Activated CD8-positive, alpha-beta memory T cell treated with anti-CD3 and anti-CD28 coated beads, Interleukin-2, amount 50 U/mL, for 24 hours (primary cell): ENCODE measurements around the gene UQCR11.
"Not testable (repeated sequence)": the region's sequence is repeated elsewhere in the genome, so short reads cannot be mapped to it uniquely, and the experiment has no call there.

Experiments
- DNase-seq: peaks from one replicate; pipeline ENCODE4 v3.0.0-alpha.2; 2020; ENCODE audit errors: extremely low read depth

UQCR11 gene

DNA sequence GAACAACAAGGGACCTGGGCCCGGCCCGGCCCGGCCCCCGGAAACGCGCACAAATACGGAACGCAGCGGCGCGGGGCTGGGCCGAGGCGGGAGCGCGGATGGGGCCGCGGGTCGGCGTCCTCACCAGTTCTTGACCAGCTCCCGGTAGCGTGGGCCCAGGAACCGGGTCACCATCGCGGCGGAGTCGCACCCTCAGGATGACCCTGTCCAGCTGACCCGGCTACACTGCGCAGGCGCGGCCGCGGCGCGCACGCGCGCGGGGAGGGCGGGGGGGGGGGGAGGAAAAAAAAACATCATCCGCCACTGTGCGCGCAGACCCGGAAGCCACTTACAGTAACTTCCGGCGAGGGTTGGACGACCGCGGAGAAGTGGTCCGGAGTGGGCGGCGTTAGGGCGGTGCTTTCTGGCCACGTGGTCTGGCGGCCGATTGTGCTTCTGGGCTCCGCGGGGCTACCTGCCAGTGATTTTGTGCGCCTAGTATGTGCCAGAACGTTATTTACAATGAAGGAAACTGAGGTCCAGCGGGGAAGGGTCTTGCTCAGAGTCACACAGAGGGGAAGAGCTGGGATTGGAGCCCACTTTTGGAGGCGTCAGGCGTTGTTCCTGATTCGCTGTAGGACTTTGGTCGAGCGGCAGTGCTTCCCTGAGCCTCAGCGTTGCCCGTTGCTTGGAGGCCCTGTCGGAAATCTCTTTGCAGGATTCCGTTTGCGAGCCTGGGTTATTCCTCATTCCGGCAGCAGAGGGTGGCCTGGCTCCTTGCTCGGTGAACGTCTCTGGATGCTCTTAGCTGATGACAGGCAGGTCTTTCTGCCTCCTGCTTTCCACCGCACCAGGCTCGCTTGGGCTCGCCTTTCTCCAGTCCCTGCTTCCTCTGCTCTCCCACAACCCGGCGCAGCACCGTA lies at the start of gene UQCR11:
UQCR11 (minus strand) TSS at position 227 of the 902 bp plus-strand sequence; CDS start at position 174, 53 bp downstream.
- DNase-seq, result peak; percentile 80

DNA sequence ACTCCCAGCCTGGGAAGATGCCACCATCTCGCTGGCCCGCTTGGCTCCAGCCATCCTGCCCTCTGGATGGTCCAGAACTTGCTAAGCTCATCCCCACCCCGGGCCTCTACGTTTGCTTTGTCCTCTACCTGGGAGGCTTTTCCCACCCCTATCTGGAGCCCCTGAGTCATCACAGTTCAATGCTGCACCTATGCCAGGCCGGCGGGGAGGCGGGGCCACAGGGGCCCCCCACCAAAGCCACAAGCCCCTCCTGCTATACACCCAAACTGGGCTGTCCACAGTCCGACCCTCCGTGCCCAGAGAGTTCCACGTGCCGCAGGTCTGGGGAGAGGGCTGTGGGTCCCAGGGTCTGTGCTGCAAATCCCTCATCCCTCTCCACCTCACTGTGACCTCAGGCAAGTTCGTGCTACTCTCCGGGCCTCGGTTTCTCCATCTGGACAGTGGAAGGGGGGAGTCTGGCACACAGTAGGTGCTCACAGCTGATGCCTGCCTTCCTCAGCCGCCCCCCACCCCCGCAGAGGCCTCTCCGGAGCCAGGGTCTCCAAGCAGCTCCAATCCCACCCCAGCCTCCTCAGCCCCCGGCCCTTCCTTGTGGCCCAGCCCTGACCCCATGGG lies 49.0 kb upstream of the UQCR11 start:
- no peak for DNase-seq

DNA sequence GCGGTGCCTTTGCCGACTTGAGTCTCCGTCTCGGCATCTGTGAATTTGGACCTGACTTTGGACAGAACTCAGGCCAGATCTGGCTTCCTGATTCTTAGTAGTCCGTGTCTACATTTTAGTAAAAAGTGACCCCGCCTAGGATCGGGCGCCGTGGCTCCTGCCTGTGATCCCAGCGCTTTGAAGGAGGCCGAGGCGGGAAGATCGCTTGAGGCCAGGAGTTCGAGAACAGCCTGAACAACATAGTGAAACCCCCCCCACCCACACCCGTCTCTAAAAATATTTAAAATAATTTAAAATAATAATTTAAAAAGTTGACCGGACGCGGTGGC lies 48.0 kb upstream of the UQCR11 start:
- no peak for DNase-seq

DNA sequence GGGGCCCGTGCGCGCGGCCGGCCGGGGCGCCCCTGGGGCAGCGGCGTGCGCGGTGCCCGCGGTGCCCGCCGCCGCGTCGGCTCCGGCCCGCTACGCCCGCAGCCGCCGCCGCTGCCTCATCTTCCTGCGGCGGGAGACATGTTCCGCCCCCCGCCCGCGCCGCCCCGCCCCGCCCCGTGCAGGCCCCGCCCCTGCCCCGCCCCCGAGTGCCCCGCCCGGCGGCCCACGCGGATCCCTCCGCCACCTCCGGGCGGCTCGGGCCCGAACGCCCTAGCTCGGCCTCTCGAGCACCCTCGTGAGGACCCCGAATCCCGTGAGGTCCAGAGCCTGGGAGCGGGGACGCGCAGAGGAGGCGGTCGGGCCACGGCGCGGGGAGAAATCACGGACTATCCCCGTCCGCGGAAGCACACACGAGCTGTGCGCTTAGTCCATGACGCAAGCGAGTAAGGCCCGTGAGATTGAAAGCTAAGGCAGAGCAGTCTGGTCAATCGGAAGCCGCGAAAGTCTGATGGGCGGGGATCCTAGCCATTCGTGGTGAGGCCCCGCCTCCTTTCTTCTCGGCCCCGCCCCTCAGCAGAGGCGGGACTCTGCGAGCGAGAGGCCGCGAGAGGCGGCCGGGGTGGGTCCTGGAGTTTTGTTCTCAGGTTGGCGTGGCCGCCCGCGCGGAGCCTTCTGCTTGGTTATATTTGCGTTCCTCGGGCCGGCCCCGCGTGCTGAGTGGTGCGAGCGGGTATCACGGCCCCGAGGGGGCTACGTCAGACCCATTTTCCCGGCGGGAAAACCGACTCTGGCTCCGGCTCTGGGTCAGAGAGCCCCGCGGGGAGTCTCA lies 47.4 kb upstream of the UQCR11 start, which contains the start of gene TCF3:
TCF3 (minus strand) TSS at position 145 of the 829 bp plus-strand sequence. CDS start 2,367 bp downstream, outside the sequence.
- DNase-seq, result peak; percentile 93

DNA sequence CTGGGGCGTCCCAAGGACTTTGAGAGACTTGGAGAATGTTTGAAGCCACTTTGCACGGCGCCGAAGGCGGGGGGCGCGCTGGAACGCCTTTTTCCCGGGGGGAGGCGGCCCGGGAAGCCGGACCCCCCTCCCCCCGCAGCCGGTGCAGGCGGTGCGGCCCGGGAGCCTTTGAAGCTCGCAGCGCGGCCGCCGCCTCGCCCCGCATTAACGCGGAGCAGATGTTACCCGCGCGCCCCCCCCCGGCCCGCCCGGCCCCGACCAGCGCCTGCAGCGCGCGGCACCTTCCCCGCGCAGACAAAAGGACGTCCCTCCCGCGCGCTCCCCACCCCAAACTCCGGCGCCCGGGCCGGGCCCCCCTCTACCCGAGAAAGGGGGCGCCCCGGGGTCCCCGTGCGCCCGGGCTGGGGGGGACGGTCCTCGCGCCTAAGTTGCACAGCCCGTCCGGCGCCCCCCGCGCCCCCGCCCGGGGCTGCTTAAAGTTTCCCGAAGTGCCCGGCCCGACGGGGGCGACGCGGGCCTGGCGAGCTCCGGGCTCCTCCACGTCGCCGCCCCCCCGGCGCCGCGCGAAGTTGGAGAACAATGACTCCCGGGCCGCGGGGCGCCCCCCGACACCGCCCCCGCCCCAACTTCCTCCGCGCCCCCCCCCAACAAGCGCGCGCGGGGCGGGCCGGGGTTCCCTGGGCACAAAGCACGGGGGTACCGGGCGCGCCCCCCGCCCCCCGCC lies 46.5 kb upstream of the UQCR11 start:
- no peak for DNase-seq

DNA sequence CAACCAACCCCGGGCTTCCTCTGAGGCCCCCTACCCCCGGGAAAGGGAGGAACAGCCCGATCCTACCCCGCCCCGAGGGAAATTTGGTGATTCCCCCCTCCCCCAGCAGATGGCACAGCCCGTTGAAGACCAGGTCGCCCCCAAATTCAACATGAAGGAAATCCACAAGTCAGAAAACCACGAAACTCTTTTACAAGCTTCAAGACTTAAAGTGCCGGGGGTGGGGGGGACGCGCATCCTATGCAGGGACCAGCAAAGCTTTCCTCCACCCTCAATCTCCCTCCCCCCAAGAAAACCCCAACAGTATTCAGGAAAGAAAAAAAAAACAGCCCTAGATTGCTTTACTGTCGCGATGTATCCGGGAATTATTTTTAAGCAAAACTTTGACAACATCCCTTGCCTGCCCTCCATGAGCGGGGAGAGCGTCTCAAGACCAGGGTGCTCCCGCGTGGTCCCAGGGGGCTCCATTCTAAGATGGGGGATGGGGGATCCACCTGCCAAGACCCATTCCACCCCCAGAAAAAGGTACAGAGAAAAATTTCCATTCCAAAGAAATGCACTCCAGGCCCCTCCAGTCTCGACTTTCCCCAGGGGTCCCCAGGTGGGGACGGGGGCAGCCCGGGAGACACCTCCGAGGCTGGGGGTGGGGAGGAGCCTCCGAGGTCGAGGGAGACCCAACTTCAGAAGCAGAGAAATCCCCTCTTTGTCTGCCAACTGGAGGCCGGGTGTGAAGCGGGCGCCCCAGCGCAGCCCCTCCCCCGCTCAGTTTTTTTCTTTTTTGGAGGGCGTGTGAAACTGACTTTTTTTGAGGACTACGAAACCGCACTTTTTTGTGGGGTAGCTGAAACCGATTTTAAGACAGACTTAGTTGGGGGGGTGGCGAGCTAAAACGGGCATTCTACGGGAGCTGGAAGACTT lies 45.6 kb upstream of the UQCR11 start:
- peak; percentile 38 for DNase-seq

DNA sequence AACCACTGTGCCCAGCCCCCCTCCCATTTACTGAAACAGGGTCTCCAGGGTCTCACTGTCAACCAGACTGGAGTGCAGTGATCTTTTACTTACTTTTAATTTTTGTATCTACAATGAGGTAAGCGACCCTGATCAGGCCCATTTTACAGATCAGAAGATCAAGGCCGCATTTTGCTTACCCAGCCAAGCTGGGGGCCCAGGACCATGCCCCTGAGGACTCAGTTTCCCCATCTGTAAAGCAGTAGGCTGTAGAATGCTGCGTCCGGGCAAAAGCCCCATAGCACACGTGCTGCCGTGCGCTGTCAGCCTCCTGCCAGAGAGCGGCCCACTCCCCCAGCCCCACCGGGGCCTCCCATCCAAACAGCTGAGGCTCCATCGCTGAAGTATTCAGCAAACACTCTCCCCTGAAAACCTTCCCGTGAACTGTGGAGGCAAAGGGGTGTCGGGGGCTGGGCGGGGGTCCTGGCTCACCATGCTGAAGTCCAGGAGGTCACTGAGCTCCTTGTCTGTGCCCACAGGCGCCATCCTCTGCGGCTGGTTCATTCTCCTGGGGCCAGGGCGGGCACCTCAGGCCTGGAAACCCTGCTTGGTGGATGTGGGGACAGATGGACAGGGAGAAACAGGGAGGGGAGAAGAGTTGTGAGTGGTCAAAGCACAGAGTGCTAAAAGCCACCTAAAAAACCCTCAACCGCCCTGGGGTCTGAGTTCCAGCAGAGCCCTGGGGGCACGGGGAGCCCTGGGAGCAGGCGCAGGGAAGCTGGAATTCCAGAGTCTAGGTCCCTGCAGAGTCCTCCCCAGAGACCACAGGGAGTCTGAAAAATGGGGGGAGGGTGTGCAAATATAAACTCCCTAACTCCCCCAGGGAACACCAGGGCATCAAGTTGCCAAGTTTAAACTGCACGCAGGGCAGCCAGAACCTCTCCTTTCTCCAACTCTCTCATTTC lies 44.7 kb upstream of the UQCR11 start:
- no peak for DNase-seq

DNA sequence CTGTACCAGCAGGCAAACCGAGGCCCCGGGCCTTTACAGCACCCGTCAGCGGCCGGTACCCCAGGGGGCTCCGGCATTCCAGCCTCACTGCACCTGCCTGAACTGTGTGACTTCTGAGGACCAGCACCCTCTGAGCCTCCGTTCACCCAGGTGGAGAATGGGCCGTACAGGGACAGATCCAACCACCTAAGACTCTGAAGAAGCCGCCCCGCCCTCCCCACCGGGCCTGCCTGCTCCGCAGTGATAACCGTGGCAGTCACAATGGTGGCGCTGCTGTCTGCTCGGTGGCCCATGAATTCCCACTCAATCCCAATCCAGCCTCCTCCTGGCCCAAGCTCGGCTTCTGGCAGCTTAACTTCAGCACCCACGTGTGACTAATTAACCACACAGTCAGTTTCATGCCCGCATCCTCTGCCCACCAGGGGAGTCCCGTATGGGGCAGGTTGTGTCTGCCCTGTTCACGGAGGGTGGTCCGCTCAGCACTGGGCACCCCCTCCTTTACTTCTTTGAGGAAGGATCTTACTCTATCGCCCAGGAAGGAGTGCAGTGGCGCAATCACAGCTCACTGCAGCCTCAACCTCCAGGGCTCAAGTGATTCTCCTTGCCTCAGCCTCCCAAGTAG lies 43.8 kb upstream of the UQCR11 start:
- no peak for DNase-seq

DNA sequence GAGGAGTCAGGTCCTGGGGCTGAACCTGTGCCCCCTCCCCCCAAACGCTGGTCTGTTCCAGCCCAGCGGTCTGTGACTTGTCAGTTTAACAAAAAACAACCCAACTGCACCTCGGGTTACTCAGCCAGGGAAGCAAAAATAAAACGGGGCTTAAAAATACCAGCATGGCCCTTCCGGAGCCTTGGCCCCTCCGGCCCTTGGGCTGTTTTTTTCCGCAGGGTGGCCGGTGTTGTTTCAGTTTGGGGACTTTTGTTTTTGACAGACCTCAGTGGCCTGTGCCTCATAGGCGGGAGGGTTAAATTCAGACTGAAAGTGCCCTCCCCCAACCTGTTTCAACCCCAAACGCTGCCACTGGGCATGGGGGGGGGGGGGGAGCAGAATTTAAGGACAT lies 43.2 kb upstream of the UQCR11 start:
- DNase-seq, result no peak

DNA sequence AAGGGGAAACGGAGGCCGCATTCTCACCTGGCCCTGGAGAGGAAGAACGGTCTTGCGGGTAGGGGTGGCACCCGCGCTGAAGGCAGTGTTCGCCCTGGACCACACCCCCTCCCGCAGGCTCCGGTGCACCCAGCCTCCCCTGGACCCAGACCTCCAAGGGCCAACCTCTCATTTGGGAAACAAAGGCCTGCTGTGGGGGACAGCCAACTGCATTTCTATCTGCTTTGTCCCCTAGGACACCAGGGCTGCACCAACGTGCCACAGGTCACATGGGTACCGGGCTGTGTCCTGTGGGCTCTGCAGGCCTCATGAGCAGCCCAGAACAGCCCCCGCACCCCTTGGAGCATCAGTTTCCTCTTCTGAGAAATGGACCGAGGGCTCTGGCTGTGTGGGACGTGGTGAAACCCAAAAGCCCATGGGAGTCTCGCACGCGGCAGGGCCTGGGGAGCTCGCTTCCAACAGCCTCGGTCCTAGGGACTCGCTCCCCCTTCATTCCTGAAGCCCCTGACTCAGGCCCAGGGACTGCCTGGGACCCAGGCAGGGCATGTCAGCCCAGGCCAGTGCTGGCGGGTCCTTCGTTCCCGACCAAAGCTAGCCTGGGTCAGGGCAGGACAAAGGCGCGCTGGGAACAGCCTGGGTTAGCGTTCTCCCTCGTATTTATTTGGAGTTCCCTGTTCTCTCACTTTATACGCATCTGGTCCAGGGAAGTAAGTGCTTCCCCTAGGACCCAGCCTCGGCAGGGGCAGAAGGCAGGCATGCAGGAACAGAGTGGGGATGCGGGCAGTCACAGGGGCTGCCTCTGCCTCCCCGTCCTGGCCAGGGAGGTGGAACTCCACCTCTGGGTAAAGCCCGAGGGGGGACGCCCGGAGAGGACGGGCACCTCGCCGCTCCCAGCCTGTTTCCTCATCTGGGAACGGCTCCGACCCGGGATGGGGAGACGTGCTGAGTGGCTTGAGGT lies 42.5 kb upstream of the UQCR11 start:
- DNase-seq, result no peak

DNA sequence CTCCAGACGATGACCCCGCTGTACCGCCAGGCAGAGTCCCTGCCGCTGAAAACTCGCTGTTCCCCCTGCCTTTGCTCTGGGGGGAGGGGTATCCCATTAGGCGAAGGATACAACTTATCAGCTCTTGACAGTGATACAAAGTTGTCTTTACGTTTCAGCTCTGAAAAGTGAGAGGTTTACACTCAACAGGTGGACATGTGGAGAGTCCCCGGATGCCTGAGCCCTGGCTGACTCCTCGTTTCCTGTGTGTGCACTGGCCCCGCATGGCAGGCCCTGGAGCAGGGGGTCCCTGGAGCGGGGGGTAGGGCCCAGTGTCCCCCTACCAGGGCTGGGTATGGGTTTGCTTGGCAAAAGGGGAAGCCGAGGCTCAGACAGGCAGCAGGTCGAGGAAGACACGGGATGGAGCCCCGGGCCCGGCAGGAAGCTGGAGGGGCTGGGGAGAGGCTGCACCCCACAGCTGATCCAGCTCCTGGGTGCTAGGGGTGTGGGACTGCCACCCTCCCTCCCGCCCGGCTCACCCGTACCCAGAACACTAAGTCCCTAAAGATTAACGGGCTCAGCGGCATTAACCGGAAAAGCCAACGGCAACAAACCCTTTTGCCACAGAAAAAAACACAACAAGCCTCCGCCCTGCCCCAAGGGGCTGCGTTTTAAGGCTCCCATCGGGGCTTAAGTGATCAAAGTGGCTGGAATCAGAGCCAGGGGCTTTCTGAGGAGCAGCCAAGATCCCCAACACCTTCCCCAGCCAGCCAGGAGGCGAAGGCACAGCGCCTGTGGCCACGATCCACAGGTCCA lies 41.6 kb upstream of the UQCR11 start:
- DNase-seq, result no peak

DNA sequence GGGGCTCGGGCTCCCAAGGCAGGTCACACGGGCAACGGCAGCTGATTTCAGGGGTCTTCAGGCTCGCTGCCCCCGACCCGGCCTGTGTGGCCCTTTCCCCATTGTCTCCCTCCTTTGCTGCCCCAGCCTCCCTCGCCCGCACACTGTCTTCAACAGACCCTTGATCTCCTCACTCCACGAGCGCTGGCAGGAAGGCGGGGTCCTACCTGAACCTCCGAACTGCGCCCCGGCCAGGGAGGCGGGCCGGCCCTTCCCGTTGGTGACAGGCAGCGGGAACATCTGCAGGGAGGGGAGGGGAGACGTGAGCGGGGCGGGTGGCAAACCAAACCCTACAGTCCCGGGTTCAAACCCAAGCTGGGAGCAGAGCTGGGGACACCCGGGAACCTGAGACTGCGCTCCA lies 40.9 kb upstream of the UQCR11 start:
- DNase-seq, result no peak

DNA sequence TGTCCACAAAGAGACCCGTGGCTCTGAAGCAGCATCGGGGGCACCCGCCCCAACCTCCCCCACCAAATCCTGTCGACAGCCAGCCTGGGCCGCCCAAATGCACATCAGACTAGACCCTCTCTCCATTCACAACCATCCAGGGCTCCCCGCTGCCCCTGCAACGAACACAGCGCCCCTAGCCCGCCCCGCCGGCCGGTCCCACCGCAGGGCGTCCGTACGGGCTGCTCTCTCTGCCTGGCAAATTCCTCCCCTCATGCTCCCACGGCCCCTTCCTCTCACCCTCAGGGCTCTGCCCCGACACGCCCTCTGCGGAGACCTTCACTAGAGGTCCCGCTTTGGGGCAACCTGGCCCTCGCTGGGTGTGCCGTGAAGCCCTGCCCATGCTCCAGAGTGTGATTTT lies 40.0 kb upstream of the UQCR11 start:
- DNase-seq, result no peak

DNA sequence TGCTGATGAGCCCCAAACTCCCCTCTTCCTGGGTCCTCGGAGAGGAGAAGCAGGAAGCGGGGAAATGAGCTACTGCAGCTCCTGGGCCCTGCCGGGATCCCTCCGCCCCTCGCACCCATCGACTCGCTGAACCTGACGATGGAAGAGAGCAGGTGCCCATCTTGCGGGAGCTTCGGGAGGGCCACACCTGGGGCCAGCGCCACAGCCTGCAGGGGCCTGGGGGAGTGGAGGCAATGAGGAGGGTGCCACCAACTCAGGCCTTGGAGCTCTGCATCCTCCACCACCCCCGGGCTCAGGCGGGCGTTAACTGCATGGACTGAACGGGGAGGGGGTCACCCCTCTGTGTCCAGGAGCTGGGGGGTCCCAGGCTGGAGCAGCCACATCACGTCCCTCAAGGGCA lies 38.8 kb upstream of the UQCR11 start:
- no peak for DNase-seq

DNA sequence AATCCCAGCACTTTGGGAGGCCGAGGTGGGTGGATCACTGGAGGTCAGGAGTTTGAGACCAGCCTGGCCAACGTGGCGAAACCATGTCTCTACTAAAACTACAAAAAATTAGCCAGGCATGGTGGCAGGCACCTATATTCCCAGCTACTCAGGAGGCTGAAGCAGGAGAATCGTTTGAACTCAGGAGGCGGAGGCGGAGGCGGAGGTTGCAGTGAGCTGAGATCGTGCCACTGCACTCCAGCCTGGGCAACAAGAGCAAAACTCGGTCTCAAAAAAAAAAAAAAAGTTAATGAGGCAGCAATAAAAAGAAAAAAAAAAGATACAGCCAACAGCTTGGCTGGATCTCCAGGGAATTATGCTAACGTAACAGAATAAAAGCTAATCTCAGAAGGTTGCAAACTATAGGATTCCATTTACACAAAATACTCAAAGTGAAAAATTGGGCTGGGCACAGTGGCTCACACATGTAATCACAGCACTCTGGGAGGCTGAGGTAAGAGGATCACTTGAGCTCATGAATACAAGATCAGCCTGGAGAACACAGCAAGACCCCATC lies 35.7 kb upstream of the UQCR11 start:
- DNase-seq, result not testable (repeated sequence)

DNA sequence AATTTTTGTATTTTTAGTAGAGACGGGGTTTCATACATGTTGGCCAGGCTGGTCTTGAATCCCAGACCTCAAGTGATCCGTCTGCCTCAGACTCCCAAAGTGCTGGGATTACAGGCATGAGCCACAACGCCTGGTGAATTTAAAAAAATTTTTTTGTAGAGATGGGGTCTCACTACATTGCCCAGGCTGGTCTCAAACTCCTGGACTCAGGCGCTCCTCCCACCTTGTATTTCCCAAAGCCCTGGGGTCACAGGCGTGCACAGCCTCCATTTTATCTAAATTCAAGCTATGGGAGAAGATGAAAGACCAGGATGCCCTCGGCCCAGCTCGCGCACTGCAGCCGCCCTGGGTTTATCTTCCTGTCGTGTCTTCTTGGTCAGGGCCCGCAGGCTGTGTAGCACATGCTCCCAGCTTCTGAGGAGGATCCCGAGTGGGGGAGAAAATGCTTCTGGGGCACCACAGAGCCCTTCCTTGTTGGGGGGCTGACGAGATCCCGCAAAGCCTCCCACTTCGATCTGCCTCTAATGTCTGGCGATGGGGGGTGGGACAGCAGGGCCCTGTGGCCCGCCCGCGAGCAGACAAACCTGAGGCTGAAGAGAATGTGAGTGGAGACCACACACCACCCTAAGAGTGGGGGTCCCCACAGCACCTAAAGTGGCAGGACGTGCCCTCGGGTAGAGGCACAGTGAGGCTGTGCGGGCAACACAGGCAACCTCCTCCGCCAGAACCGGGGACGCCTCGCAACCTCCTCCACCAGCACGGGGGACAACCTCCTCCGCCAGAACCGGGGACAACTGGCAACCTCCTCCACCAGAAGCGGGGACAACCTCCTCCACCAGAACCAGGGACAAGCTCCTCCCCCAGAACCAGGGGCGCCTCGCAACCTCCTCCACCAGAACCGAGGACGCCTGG lies 31.3 kb upstream of the UQCR11 start:
- no peak for DNase-seq
